GM18873 (cell line): ENCODE results near the gene FRMD4A.

Experiments
- ATAC-seq: cut with Tn5 transposase; IDR thresholded peaks from one replicate; pipeline ENCODE4 v1.9.1; 2021; ENCODE audit warnings: mild to moderate bottlenecking, moderate library complexity, moderate number of reproducible peaks; ENCODE audit not compliant: unreplicated experiment, low FRiP score

FRMD4A gene

GRCh38 chr10:13652860-13653259 is 677.9 kb downstream of the FRMD4A start:
- ATAC-seq: no peak

GRCh38 chr10:13651969-13652720 is 678.6 kb downstream of the FRMD4A start:
- no peak for ATAC-seq

GRCh38 chr10:13650961-13651360 is 679.8 kb downstream of the FRMD4A start:
- ATAC-seq: no peak

- peak; percentile 56 for ATAC-seq
These were observed 680.7 kb downstream of the FRMD4A start for GRCh38 chr10:13649844-13650520.

GRCh38 chr10:13648425-13648824 is 682.3 kb downstream of the FRMD4A start:
- ATAC-seq: no peak

GRCh38 chr10:13644866-13645265 is 685.9 kb downstream of the FRMD4A start:
- ATAC-seq: no peak

GRCh38 chr10:13643016-13643415 is 687.7 kb downstream of the FRMD4A start:
- no peak for ATAC-seq

GRCh38 chr10:13642293-13642692 is 688.4 kb downstream of the FRMD4A start:
- no peak for ATAC-seq

- no peak for ATAC-seq
These were observed 692.8 kb downstream of the FRMD4A start for GRCh38 chr10:13637894-13638293.

GRCh38 chr10:13637303-13637856 is 693.3 kb downstream of the FRMD4A start:
- no peak for ATAC-seq

GRCh38 chr10:13636776-13637175 is 693.9 kb downstream of the FRMD4A start:
- ATAC-seq: no peak

GRCh38 chr10:13634207-13634606 is 696.5 kb downstream of the FRMD4A start:
- ATAC-seq: no peak

- ATAC-seq: no peak
These were observed 697.0 kb downstream of the FRMD4A start for GRCh38 chr10:13633689-13634088.

- ATAC-seq: no peak
These were observed 697.8 kb downstream of the FRMD4A start for GRCh38 chr10:13632884-13633440.

- no peak for ATAC-seq
These were observed 698.3 kb downstream of the FRMD4A start for GRCh38 chr10:13632440-13632839.

GRCh38 chr10:13631594-13631993 is 699.1 kb downstream of the FRMD4A start:
- no peak for ATAC-seq

- ATAC-seq: no peak
These were observed 700.5 kb downstream of the FRMD4A start for GRCh38 chr10:13630231-13630630.

GRCh38 chr10:13629116-13629515 is 701.6 kb downstream of the FRMD4A start:
- ATAC-seq: no peak

GRCh38 chr10:13628661-13629060 is 702.1 kb downstream of the FRMD4A start:
- ATAC-seq: no peak

GRCh38 chr10:13627459-13628310 is 703.0 kb downstream of the FRMD4A start:
- no peak for ATAC-seq
